GM18508 (cell line): ENCODE results near the gene PRH2.

ENCODE experiments used
- ATAC-seq: cut with Tn5 transposase; IDR thresholded peaks from one replicate; pipeline ENCODE4 v1.9.1; 2021; ENCODE audit warnings: moderate number of reproducible peaks; ENCODE audit not compliant: insufficient read depth, unreplicated experiment

The PRH2 gene

GRCh38 chr12:10959804-10960203 lies 30.8 kb downstream of the PRH2 start:
- ATAC-seq = no peak

- ATAC-seq = no peak
Measured at GRCh38 chr12:10960211-10960610, 31.2 kb downstream of the PRH2 start.

DNA sequence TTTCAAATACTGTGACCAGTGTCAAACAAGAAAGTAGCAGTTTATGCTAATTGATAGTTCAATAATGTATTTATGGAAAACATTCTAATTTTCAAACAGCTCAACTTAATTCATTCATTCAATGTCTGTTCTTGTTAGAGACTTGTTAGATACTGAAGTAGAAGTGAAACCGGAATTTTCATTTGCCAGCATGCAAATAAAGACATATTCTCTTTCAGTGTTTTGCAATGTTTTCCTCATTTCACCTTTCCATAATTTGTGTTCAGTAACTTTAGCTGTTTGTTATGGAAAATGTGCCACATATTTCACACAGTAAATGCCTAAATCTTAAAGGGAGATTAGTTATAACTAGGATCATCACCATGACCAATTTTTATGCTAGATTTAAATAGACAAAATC lies 36.4 kb downstream of the PRH2 start:
- ATAC-seq = no peak

- ATAC-seq = no peak
Measured at GRCh38 chr12:10966314-10966713, 37.3 kb downstream of the PRH2 start.

GRCh38 chr12:10967409-10967808 lies 38.4 kb downstream of the PRH2 start:
- no peak for ATAC-seq

GRCh38 chr12:10968765-10969456 lies 39.9 kb downstream of the PRH2 start:
- ATAC-seq = no peak

- no peak for ATAC-seq
Measured at GRCh38 chr12:10974965-10975364, 45.9 kb downstream of the PRH2 start.

DNA sequence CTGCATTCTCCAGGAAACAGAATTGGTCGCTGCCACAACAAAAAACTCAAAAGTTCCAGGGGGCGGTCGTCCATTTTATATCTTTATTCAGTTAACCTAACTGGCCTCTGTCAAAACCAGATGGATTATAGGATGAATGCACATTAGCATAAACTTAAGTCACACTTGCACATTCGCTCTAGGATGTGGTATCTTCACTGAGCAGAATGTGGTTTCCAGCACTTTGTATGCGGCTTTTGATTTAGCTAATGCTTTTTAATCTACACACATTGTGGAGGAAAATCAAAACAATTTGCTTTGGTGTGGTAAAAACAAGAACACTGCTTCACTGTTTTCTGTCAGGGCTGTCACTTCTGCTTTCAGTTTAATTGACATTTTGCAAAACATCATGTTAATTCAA lies 53.2 kb downstream of the PRH2 start:
- ATAC-seq = no peak
